Ovary (tissue), 9 donors: ENCODE measurements around the gene TMEM270. TPM values are rescaled to one million over a fixed set of nuclear protein-coding genes. Genes with fewer than 3 reads are reported as not detected.

Source experiments
- DNase-seq, 5 donors: peaks; one replicate each; pipeline ENCODE4 v3.0.0-alpha.2; 2019 to 2020
- H3K27ac ChIP-seq, 2 donors: fragments of 200-600 bp; one replicate each; pipeline versions ENCODE4 v1.5.1 to v1.8.0; 2019 to 2022
- H3K27me3 ChIP-seq: fragments of 200-600 bp; one replicate; pipeline ENCODE4 v1.8.0; 2022
- H3K36me3 ChIP-seq: fragments of 200-600 bp; sonication (generic); one replicate; pipeline ENCODE4 v1.5.1; 2019
- H3K4me1 ChIP-seq: one replicate; pipeline ENCODE4 v1.8.1; 2013; ENCODE audit warnings: mild to moderate bottlenecking, moderate library complexity; ENCODE audit not compliant: insufficient read depth
- H3K4me3 ChIP-seq: fragments of 200-600 bp; sonication (generic); one replicate; pipeline ENCODE4 v1.5.1; 2017
- H3K9me3 ChIP-seq, 2 donors: fragments of 200-600 bp in 1 of 2; sonication (generic) in 1 of 2; one replicate each; pipeline versions ENCODE4 v1.5.1 to v1.8.1; 2013 to 2019; ENCODE audit warnings: mild to moderate bottlenecking in 1 of 2, moderate library complexity in 1 of 2
- CTCF ChIP-seq, 3 donors: fragments of 450-650 bp in 2 of 3; fragments of 200-600 bp in 1 of 3; IDR thresholded peaks; one replicate each; pipeline versions ENCODE4 v1.5.1 to v1.8.0; 2016 to 2022; ENCODE audit warnings: antibody characterized with exemption in 3 of 3, mild to moderate bottlenecking in 1 of 3
- EP300 ChIP-seq: sonication (generic); formaldehyde crosslinking; IDR thresholded peaks from one replicate; pipeline ENCODE4 v1.6.1; 2017; ENCODE audit warnings: antibody characterized with exemption
- POLR2A ChIP-seq: fragments of 450-650 bp; IDR thresholded peaks from one replicate; pipeline ENCODE4 v1.6.1; 2017; ENCODE audit warnings: antibody characterized with exemption, mild to moderate bottlenecking, moderate library complexity
- WGBS, 3 donors: extraction: QIAGEN DNeasy Blood & Tissue Kit in 1 of 3; methylation state at CpG; one replicate each; pipeline versions ENCODE4 v1.1.5 to v1.1.7; 2013 to 2017; 5-methylcytosine and 5-hydroxymethylcytosine counted together
- intact Hi-C, 4 donors: fragments of 100-400 bp; cut with DNase I; formaldehyde crosslinking; loops; one replicate each; pipeline versions ENCODE4 v1.11.0 to v1.15.1; 2022 to 2023
- polyA plus RNA-seq, 2 donors: library from polyadenylated mRNA; stranded (reverse); fragments of 200-250 nt in 1 of 2; fragments of 350-450 nt in 1 of 2; fragmentation: Illumina TruSeq in 1 of 2; extraction: RNeasy Lipid Tissue Mini Kit (QIAGEN cat#74804) in 1 of 2; gene quantifications; one replicate each; pipeline ENCODE4 v1.2.3, GENCODE V29; 2013 to 2014
- total RNA-seq, 7 donors: library from RNA; depleted of rRNA in 2 of 7; stranded (reverse); fragments of >200 nt in 2 of 7; fragmentation: NEBNext Ultra II Directional in 3 of 7; extraction: Animal tissue kit (Norgen Biotek cat#: 25700) in 3 of 7; gene quantifications; one replicate each; pipeline versions ENCODE4 v1.1.0 to v1.2.4, GENCODE V29; 2016 to 2023
- donor health status: DM: no; HTN: no; CAD: no; lungs with moderate emphysema.
- donor health status: DM: no; HTN: no; CAD: no.
- donor health status: Bipolar disorder and iron deficiency.
- donor health status: DM: yes; HTN: yes; CAD: no.
- donor health status: DM: no; HTN: no; CAD: no.
- donor health status: DM: yes; HTN: yes; CAD: no.

TMEM270 gene
- total and polyA plus RNA-seq, 9 donors: 0.34 TPM; not detected in 8

- intact Hi-C loops: no loop called here
- DNase-seq: peak; percentile 50 to 82 (median 68)
- no peak overlapping the region for H3K4me3 ChIP-seq
Observed at GRCh38 chr7:73885975-73886798, 25.2 kb downstream of the TMEM270 start.

GRCh38 chr7:73887762-73888161, 26.8 kb downstream of the TMEM270 start:
- Histone ChIP-seq H3K27me3 (no peaks in the 10 kb centered on the region), H3K27ac (no peak overlapping the region), H3K4me3 (no peak overlapping the region), H3K4me1 (peaks cover 4% of the 10 kb centered on the region), H3K9me3 (no peaks in the 10 kb centered on the region), H3K36me3 (no peaks in the 10 kb centered on the region)
- DNase-seq: no peak
- WGBS, 3 donors: 88 to 94% (median 90%) methylated on average over 5 of the region's 5 CpGs
- no peak for TF ChIP-seq CTCF (IDR thresholded peaks at IDR 0.05)
- intact Hi-C loops: no loop called here

More at GRCh38 chr7:73885975-73886798, 25.2 kb downstream of the TMEM270 start:
- Histone ChIP-seq H3K27ac (peak overlapping the region in 1 of 2 donors; percentile 22), H3K27me3 (no peaks in the 10 kb centered on the region), H3K9me3 (no peaks in the 10 kb centered on the region), H3K36me3 (no peaks in the 10 kb centered on the region), H3K4me1 (peaks cover 4% of the 10 kb centered on the region)
- 17 to 22% (median 17%) methylated on average over 25 of the region's 25 CpGs for WGBS, 3 donors
- TF ChIP-seq CTCF (IDR thresholded peaks at IDR 0.05) (no peak), POLR2A (no peak), EP300 (no peak)

GRCh38 chr7:73888959-73889358, 28.0 kb downstream of the TMEM270 start:
- Histone ChIP-seq H3K9me3 (no peaks in the 10 kb centered on the region), H3K27me3 (no peaks in the 10 kb centered on the region), H3K4me1 (peaks cover 8% of the 10 kb centered on the region), H3K36me3 (no peaks in the 10 kb centered on the region), H3K4me3 (no peak overlapping the region), H3K27ac (no peak overlapping the region)
- TF ChIP-seq POLR2A (no peak), CTCF (IDR thresholded peaks at IDR 0.05) (no peak), EP300 (no peak)
- intact Hi-C loops: no loop called here
- WGBS, 3 donors: 92 to 94% (median 93%) methylated on average over 6 of the region's 6 CpGs
- DNase-seq: no peak

GRCh38 chr7:73890555-73891147, 29.7 kb downstream of the TMEM270 start:
- no peak overlapping the region for H3K27ac ChIP-seq
- WGBS, 3 donors: 73 to 80% (median 79%) methylated on average over 16 of the region's 16 CpGs
- intact Hi-C loops: loop anchor here in 1 of 4 donors (5.0 to 10.0 kb wide), 2 partner anchors 104 to 137 kb away; partner anchors contain the start of gene ELN

More at GRCh38 chr7:73890555-73891147, 29.7 kb downstream of the TMEM270 start:
- no peak for TF ChIP-seq CTCF (IDR thresholded peaks at IDR 0.05)
- TF ChIP-seq EP300: no peak
- TF ChIP-seq POLR2A: no peak
- Histone ChIP-seq H3K36me3 (no peaks in the 10 kb centered on the region), H3K4me1 (peaks cover 8% of the 10 kb centered on the region), H3K27me3 (no peaks in the 10 kb centered on the region), H3K9me3 (no peaks in the 10 kb centered on the region), H3K4me3 (no peak overlapping the region)
- DNase-seq: no peak
